GM12874 (cell line): ENCODE data around the gene DLG3.

Experiments used
- CTCF ChIP-seq: IDR thresholded peaks from 2 replicates; pipeline ENCODE4 v1.5.1; 2011; ENCODE audit warnings: low read depth, mild to moderate bottlenecking, control low read depth, low read length, moderate library complexity; ENCODE audit not compliant: insufficient read depth

DLG3 gene

GRCh38 chrX:70479922-70480659, 35.5 kb downstream of the DLG3 start:
- no peak for TF ChIP-seq CTCF

- no peak for TF ChIP-seq CTCF
Measured at GRCh38 chrX:70480660-70481018, 36.0 kb downstream of the DLG3 start.

DNA sequence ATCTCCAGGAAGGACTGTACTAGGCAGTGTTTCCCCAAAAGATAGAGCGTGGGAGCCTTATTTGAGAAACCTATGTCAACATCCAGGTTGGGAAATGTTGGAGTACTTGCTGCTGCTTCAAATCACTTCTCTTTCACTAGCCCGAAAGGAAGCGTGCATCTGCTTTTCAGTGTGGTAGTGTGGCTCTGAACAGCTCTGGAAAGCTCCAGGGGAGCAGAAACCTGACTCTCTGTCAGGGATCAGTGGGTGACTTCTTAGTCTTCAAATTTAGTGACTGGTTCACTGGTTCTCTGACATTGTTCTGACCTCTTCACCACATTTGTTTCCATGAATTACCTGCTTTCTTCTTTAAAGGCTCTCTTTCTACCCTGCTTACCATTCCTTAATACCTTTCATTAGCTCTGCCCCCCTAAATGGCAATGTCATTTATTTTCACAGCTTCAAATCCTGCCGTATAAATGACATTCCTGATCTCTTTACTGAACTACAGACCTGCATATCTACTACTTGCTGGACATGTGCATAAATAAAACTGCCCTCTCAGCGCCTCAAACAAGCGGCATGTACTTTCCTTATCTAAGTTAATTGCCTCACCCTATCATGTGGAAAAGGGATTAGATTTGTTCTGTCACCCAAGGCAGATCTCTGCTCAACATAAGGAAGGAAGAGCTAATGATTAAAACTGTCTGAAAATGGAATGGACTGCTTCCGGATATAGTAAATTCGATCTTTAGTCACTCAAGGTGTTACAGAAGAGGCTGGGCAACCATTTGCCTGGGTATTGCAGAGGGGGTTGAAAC, 37.0 kb downstream of the DLG3 start:
- TF ChIP-seq CTCF = no peak

- TF ChIP-seq CTCF = no peak
Measured at GRCh38 chrX:70482300-70482699, 37.7 kb downstream of the DLG3 start.

GRCh38 chrX:70485466-70485865, 40.8 kb downstream of the DLG3 start:
- TF ChIP-seq CTCF = no peak

DNA sequence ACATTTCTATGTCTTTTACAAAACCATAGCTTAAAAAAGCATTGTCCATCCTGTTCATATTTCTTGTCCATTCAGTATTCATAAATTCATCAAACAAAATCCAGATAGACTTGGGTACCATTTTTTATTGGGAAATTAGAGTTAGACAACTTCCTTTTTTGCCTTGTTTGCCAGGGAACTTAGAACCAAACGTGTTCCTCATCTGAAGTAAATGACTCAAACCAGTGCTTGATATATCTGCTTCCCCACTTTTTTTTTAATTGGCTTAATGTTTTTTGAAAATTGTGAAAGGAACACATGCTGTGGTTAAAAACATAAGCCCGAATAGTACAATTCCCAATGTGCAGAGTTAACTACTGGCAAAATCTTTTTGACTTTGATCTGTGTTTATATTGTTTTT, 44.2 kb downstream of the DLG3 start:
- TF ChIP-seq CTCF = no peak

DNA sequence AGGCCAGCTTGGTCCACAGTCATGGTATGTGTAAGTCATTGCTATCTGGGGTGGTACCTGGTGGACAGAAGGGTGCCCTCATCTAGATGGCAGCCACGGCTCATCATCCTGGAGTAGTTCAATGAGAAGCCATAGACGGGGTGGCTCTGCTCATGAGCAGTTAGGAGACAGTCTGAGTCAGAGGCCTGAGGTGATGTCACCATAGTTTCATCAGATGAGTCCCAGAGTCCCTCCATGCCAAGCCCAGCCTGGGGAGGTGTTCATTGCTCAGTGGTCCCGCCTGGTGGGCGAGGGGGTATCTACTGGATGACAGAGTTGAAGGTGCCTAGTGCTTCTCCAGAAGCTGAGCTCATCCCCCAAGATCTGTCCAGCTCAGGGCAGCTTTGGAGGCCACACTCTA, 49.8 kb downstream of the DLG3 start:
- TF ChIP-seq CTCF = no peak
